ENCODE results near the gene BTBD18.
"Not testable (repeated sequence)": the region's sequence is repeated elsewhere in the genome, so short reads cannot be mapped to it uniquely, and the experiment has no call there.

The BTBD18 gene

DNA sequence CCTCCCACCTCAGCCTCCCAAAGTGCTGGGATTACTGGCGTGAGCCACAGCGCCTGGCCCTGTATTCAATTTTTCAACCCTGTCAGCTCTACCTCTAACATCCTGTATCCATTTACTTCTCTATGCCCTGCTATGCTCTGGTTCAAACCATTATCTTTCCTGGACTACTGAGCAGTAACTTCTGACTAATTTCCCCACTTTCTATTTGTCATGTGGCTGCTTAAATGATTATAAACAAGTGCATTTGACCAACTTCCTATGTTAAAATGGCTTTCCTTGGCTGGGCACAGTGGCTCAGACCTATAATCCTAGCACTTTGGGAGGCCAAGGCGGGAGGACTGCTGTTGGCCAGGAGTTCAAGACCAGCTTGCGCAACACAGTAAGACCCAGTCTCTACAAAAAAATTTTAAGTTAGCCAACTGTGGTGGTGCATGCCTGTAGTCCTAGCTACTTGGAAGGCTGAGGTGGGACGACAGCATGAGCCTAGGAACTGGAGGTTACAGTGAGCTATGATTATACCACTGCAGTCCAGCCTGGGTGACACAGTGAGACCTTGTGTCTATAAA is 41.7 kb downstream of the BTBD18 start:
- peaks cover under 1 to 47% of the 10 kb centered on the region in 2 donors for H3K36me3 ChIP-seq (replicated peaks in 1 of 2; ENCODE audit: control insufficient read depth in 2 of 2, insufficient read depth in 2 of 2, low read length in 2 of 2)
- H3K23ac ChIP-seq (ENCODE audit: low read depth, low read length, poor library complexity), result no peak overlapping the region
- H4K8ac ChIP-seq (ENCODE audit: low read depth, low read length), result no peak overlapping the region
- H3K4me3 ChIP-seq (ENCODE audit: low read length in 2 of 2), result no peak overlapping the region
- no peaks in the 10 kb centered on the region for H3K27me3 ChIP-seq (ENCODE audit: control insufficient read depth in 3 of 3, insufficient read depth in 3 of 3, low read depth in 1 of 3, low read length in 3 of 3)
- H3K4me2 ChIP-seq (ENCODE audit: insufficient read depth, low read length, poor library complexity, severe bottlenecking), result no peak overlapping the region
- H3K79me1 ChIP-seq (ENCODE audit: low read depth, low read length), result peaks cover 12% of the 10 kb centered on the region
- no peak for DNase-seq (ENCODE audit: low spot score)
- H2BK15ac ChIP-seq (ENCODE audit: low read length), result no peak overlapping the region
- no peaks in the 10 kb centered on the region for H3K9me3 ChIP-seq (replicated peaks in 1 of 2; ENCODE audit: control insufficient read depth in 2 of 2, insufficient read depth in 1 of 2, low read depth in 1 of 2, low read length in 2 of 2)
- no peak overlapping the region for H3K18ac ChIP-seq (ENCODE audit: low read length)
- WGBS, 2 donors (ENCODE audit: extremely low coverage in 2 of 2, insufficient read length in 2 of 2, insufficient replicate concordance in 1 of 2), result no CpG with 5 or more reads among the region's 5 CpGs
- no peak overlapping the region for H2AFZ ChIP-seq (ENCODE audit: low read length)
- H3K27ac ChIP-seq (replicated peaks; ENCODE audit: low read length), result no peak overlapping the region
- no peak overlapping the region for H3K4ac ChIP-seq (ENCODE audit: low read length)
- no peak overlapping the region for H2BK120ac ChIP-seq (ENCODE audit: low read depth, low read length)
- no peak overlapping the region for H3K14ac ChIP-seq (ENCODE audit: low read length)
- no peak overlapping the region for H2BK12ac ChIP-seq (ENCODE audit: low read length)
- H3K9ac ChIP-seq (ENCODE audit: low read depth, low read length, poor library complexity), result no peak overlapping the region
- H3K4me1 ChIP-seq (ENCODE audit: control insufficient read depth in 2 of 2, insufficient read depth in 1 of 2, low read depth in 1 of 2, low read length in 2 of 2), result peaks cover 6 to 12% of the 10 kb centered on the region in 2 donors
- H2AK5ac ChIP-seq (ENCODE audit: low read depth, low read length), result no peak overlapping the region
- no peak overlapping the region for H2BK5ac ChIP-seq (ENCODE audit: low read length)
- no peak overlapping the region for H4K91ac ChIP-seq (ENCODE audit: low read depth, low read length, poor library complexity)

- not testable (repeated sequence) for H3K9me3 ChIP-seq (replicated peaks in 1 of 2; ENCODE audit: control insufficient read depth in 2 of 2, insufficient read depth in 1 of 2, low read depth in 1 of 2, low read length in 2 of 2); H2BK12ac ChIP-seq (ENCODE audit: low read length)
Observed at GRCh38 chr11:57705432-57705831, 46.2 kb downstream of the BTBD18 start.

GRCh38 chr11:57704932-57705331 is 46.7 kb downstream of the BTBD18 start:
- Histone ChIP-seq H2BK15ac (ENCODE audit: low read length) (no peak overlapping the region), H3K18ac (ENCODE audit: low read length) (no peak overlapping the region), H3K4ac (ENCODE audit: low read length) (no peak overlapping the region), H3K79me1 (ENCODE audit: low read depth, low read length) (peaks cover under 1% of the 10 kb centered on the region), H4K8ac (ENCODE audit: low read depth, low read length) (no peak overlapping the region), H3K36me3 (replicated peaks in 1 of 2; ENCODE audit: control insufficient read depth in 2 of 2, insufficient read depth in 2 of 2, low read length in 2 of 2) (peaks cover 23 to 84% of the 10 kb centered on the region in 2 donors), H4K91ac (ENCODE audit: low read depth, low read length, poor library complexity) (no peak overlapping the region), H2BK12ac (ENCODE audit: low read length) (no peak overlapping the region), H3K27me3 (ENCODE audit: control insufficient read depth in 3 of 3, insufficient read depth in 3 of 3, low read depth in 1 of 3, low read length in 3 of 3) (no peaks in the 10 kb centered on the region), H3K4me3 (ENCODE audit: low read length in 2 of 2) (no peak overlapping the region), H3K23ac (ENCODE audit: low read depth, low read length, poor library complexity) (no peak overlapping the region), H3K4me2 (ENCODE audit: insufficient read depth, low read length, poor library complexity, severe bottlenecking) (no peak overlapping the region), H3K27ac (replicated peaks; ENCODE audit: low read length) (no peak overlapping the region), H2BK120ac (ENCODE audit: low read depth, low read length) (no peak overlapping the region), H2AFZ (ENCODE audit: low read length) (no peak overlapping the region), H3K4me1 (ENCODE audit: control insufficient read depth in 2 of 2, insufficient read depth in 1 of 2, low read depth in 1 of 2, low read length in 2 of 2) (no peaks in the 10 kb centered on the region), H2BK5ac (ENCODE audit: low read length) (no peak overlapping the region), H3K14ac (ENCODE audit: low read length) (no peak overlapping the region), H3K9ac (ENCODE audit: low read depth, low read length, poor library complexity) (no peak overlapping the region), H2AK5ac (ENCODE audit: low read depth, low read length) (no peak overlapping the region), H3K9me3 (replicated peaks in 1 of 2; ENCODE audit: control insufficient read depth in 2 of 2, insufficient read depth in 1 of 2, low read depth in 1 of 2, low read length in 2 of 2) (no peaks in the 10 kb centered on the region)
- WGBS, 2 donors (ENCODE audit: extremely low coverage in 2 of 2, insufficient read length in 2 of 2, insufficient replicate concordance in 1 of 2), result no CpG with 5 or more reads among the region's 6 CpGs
- DNase-seq (ENCODE audit: low spot score), result no peak

More at GRCh38 chr11:57705432-57705831, 46.2 kb downstream of the BTBD18 start:
- not testable (repeated sequence) for H3K79me1 ChIP-seq (ENCODE audit: low read depth, low read length); H3K14ac ChIP-seq (ENCODE audit: low read length); H2AFZ ChIP-seq (ENCODE audit: low read length); H4K8ac ChIP-seq (ENCODE audit: low read depth, low read length); H2BK120ac ChIP-seq (ENCODE audit: low read depth, low read length); H4K91ac ChIP-seq (ENCODE audit: low read depth, low read length, poor library complexity); H3K18ac ChIP-seq (ENCODE audit: low read length); H2BK5ac ChIP-seq (ENCODE audit: low read length); H3K27me3 ChIP-seq (ENCODE audit: control insufficient read depth in 3 of 3, insufficient read depth in 3 of 3, low read depth in 1 of 3, low read length in 3 of 3); H3K27ac ChIP-seq (replicated peaks; ENCODE audit: low read length); H3K23ac ChIP-seq (ENCODE audit: low read depth, low read length, poor library complexity); H3K4me2 ChIP-seq (ENCODE audit: insufficient read depth, low read length, poor library complexity, severe bottlenecking); DNase-seq (ENCODE audit: low spot score); H2AK5ac ChIP-seq (ENCODE audit: low read depth, low read length); H3K4ac ChIP-seq (ENCODE audit: low read length); H3K9ac ChIP-seq (ENCODE audit: low read depth, low read length, poor library complexity); H3K4me1 ChIP-seq (ENCODE audit: control insufficient read depth in 2 of 2, insufficient read depth in 1 of 2, low read depth in 1 of 2, low read length in 2 of 2); H2BK15ac ChIP-seq (ENCODE audit: low read length); H3K4me3 ChIP-seq (ENCODE audit: low read length in 2 of 2)
- peaks cover 21 to 82% of the 10 kb centered on the region in 2 donors for H3K36me3 ChIP-seq (replicated peaks in 1 of 2; ENCODE audit: control insufficient read depth in 2 of 2, insufficient read depth in 2 of 2, low read length in 2 of 2)
- no CpG with 5 or more reads among the region's 8 CpGs for WGBS, 2 donors (ENCODE audit: extremely low coverage in 2 of 2, insufficient read length in 2 of 2, insufficient replicate concordance in 1 of 2)

- Histone ChIP-seq H3K14ac (ENCODE audit: low read length) (no peak overlapping the region), H3K27ac (replicated peaks; ENCODE audit: low read length) (no peak overlapping the region), H3K9me3 (replicated peaks in 1 of 2; ENCODE audit: control insufficient read depth in 2 of 2, insufficient read depth in 1 of 2, low read depth in 1 of 2, low read length in 2 of 2) (no peaks in the 10 kb centered on the region), H3K9ac (ENCODE audit: low read depth, low read length, poor library complexity) (no peak overlapping the region), H2BK15ac (ENCODE audit: low read length) (no peak overlapping the region), H3K4me3 (ENCODE audit: low read length in 2 of 2) (no peak overlapping the region), H3K18ac (ENCODE audit: low read length) (no peak overlapping the region), H2BK12ac (ENCODE audit: low read length) (no peak overlapping the region), H3K4me2 (ENCODE audit: insufficient read depth, low read length, poor library complexity, severe bottlenecking) (no peak overlapping the region), H2BK5ac (ENCODE audit: low read length) (no peak overlapping the region), H3K23ac (ENCODE audit: low read depth, low read length, poor library complexity) (no peak overlapping the region), H4K91ac (ENCODE audit: low read depth, low read length, poor library complexity) (no peak overlapping the region), H2AFZ (ENCODE audit: low read length) (no peak overlapping the region), H3K27me3 (ENCODE audit: control insufficient read depth in 3 of 3, insufficient read depth in 3 of 3, low read depth in 1 of 3, low read length in 3 of 3) (no peaks in the 10 kb centered on the region), H3K4ac (ENCODE audit: low read length) (no peak overlapping the region), H3K4me1 (ENCODE audit: control insufficient read depth in 2 of 2, insufficient read depth in 1 of 2, low read depth in 1 of 2, low read length in 2 of 2) (no peaks in the 10 kb centered on the region), H2AK5ac (ENCODE audit: low read depth, low read length) (no peak overlapping the region), H3K36me3 (replicated peaks in 1 of 2; ENCODE audit: control insufficient read depth in 2 of 2, insufficient read depth in 2 of 2, low read length in 2 of 2) (peaks cover 36 to 91% of the 10 kb centered on the region in 2 donors), H2BK120ac (ENCODE audit: low read depth, low read length) (no peak overlapping the region), H3K79me1 (ENCODE audit: low read depth, low read length) (no peaks in the 10 kb centered on the region), H4K8ac (ENCODE audit: low read depth, low read length) (no peak overlapping the region)
- DNase-seq (ENCODE audit: low spot score), result no peak
- no CpG with 5 or more reads among the region's 4 CpGs for WGBS, 2 donors (ENCODE audit: extremely low coverage in 2 of 2, insufficient read length in 2 of 2, insufficient replicate concordance in 1 of 2)
Observed at GRCh38 chr11:57703341-57703740, 48.3 kb downstream of the BTBD18 start.
